HL-60 (cell line): Measurements from ENCODE around the gene HDAC9.
A peak's percentile ranks its signal among the peaks of the same experiment; 100 is the strongest.

Experiments
- DNase-seq, 2 experiments: peaks; one replicate each; pipeline ENCODE4 v3.0.0-alpha.2; 2010 to 2020; ENCODE audit warnings: low read depth in 1 of 2, low spot score in 1 of 2
- H3K27ac ChIP-seq: fragments of 250-450 bp; sonication (Bioruptor Pico); replicated peaks from 2 replicates; pipeline ENCODE4 v1.5.1; 2020; ENCODE audit warnings: mild to moderate bottlenecking, moderate library complexity
- H3K27me3 ChIP-seq: fragments of 250-450 bp; sonication (Bioruptor Pico); 2 replicates; pipeline ENCODE4 v1.5.1; 2021; ENCODE audit warnings: mild to moderate bottlenecking, moderate library complexity; ENCODE audit not compliant: insufficient read depth, poor library complexity, severe bottlenecking
- H3K4me3 ChIP-seq: replicated peaks from 2 replicates; pipeline ENCODE4 v1.5.1; 2011; ENCODE audit warnings: mild to moderate bottlenecking, control low read depth, low read length; ENCODE audit not compliant: insufficient read depth
- CTCF ChIP-seq: IDR thresholded peaks from one replicate; pipeline ENCODE4 v1.5.1; 2011; ENCODE audit warnings: low read length, control low read depth, inconsistent platforms; ENCODE audit not compliant: insufficient read depth
- GABPA ChIP-seq: IDR thresholded peaks from 2 replicates; pipeline ENCODE4 v1.6.1; 2012; ENCODE audit warnings: low read depth
- POLR2AphosphoS5 ChIP-seq: IDR thresholded peaks from 2 replicates; pipeline ENCODE4 v1.6.1; 2012; ENCODE audit warnings: low read depth
- REST ChIP-seq: IDR thresholded peaks from 2 replicates; pipeline ENCODE4 v1.6.1; 2012; ENCODE audit warnings: low read depth; ENCODE audit not compliant: insufficient replicate concordance
- SPI1 ChIP-seq: IDR thresholded peaks from 2 replicates; pipeline ENCODE4 v1.6.1; 2012; ENCODE audit warnings: low read depth, mild to moderate bottlenecking, borderline replicate concordance

The HDAC9 gene

GRCh38 chr7:18638594-18639452, 143.3 kb downstream of the HDAC9 start:
- Histone ChIP-seq H3K27ac (no peak overlapping the region), H3K27me3 (no peaks in the 10 kb centered on the region), H3K4me3 (no peak overlapping the region)
- DNase-seq = peak; percentile 15 to 76
- no peak for TF ChIP-seq REST
- TF ChIP-seq CTCF = no peak
- TF ChIP-seq SPI1 = no peak
- no peak for TF ChIP-seq GABPA
- TF ChIP-seq POLR2AphosphoS5 = no peak

GRCh38 chr7:18639711-18640110, 144.2 kb downstream of the HDAC9 start:
- no peaks in the 10 kb centered on the region for H3K27me3 ChIP-seq
- no peak overlapping the region for H3K4me3 ChIP-seq
- no peak for DNase-seq
- no peak for TF ChIP-seq SPI1
- no peak for TF ChIP-seq GABPA
- TF ChIP-seq REST = no peak
- TF ChIP-seq CTCF = no peak
- TF ChIP-seq POLR2AphosphoS5 = no peak
- no peak overlapping the region; the same call in 1 of the 2 replicates for H3K27ac ChIP-seq

- Histone ChIP-seq H3K4me3 (no peak overlapping the region), H3K27ac (no peak overlapping the region), H3K27me3 (no peaks in the 10 kb centered on the region)
- DNase-seq = no peak
- TF ChIP-seq SPI1 = no peak
- no peak for TF ChIP-seq CTCF
- no peak for TF ChIP-seq POLR2AphosphoS5
- no peak for TF ChIP-seq REST
- TF ChIP-seq GABPA = no peak
Observed at GRCh38 chr7:18644981-18645380, 149.4 kb downstream of the HDAC9 start.
